Stomach (tissue), 4 donors: Measurements from ENCODE around the gene WDR35.

ENCODE experiments used
- EP300 ChIP-seq: sonication (generic); formaldehyde crosslinking; IDR thresholded peaks from one replicate; pipeline ENCODE4 v1.6.1; 2017; ENCODE audit warnings: antibody characterized with exemption
- POLR2A ChIP-seq, 4 donors: fragments of 450-650 bp; IDR thresholded peaks; one replicate each; pipeline ENCODE4 v1.6.1; 2016; ENCODE audit warnings: antibody characterized with exemption in 4 of 4, control low read depth in 2 of 4, mild to moderate bottlenecking in 1 of 4, moderate library complexity in 1 of 4
- POLR2AphosphoS5 ChIP-seq, 3 donors: sonication (generic); formaldehyde crosslinking; IDR thresholded peaks; one replicate each; pipeline ENCODE4 v1.6.1; 2016; ENCODE audit warnings: antibody characterized with exemption in 3 of 3
- TF ChIP-seq, protein P1 (sequence below), 7 experiments: fragments of 450-650 bp in 4 of 7; fragments of 200-600 bp in 3 of 7; sonication (generic) in 3 of 7; IDR thresholded peaks; one replicate each; pipeline ENCODE4 v1.5.1; 2016 to 2019; ENCODE audit warnings: antibody characterized with exemption in 7 of 7, control low read depth in 2 of 7, mild to moderate bottlenecking in 1 of 7

DNA sequence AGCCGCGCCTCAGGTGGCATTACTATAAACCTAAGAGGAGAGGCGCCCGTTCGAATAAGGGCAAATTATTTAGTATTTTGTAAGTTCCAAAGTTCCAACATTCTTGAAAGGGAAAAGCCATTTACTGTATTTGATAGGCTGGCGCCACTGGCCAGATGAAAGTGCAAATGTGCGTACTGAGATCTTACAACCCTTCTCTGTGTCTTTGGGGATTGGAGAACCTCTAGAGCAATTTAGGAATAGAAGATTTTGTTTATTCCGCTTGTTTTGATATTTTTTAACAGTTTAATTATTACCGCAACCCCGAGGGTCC, 467 bp upstream of the WDR35 start:
- TF ChIP-seq, protein P1, sequence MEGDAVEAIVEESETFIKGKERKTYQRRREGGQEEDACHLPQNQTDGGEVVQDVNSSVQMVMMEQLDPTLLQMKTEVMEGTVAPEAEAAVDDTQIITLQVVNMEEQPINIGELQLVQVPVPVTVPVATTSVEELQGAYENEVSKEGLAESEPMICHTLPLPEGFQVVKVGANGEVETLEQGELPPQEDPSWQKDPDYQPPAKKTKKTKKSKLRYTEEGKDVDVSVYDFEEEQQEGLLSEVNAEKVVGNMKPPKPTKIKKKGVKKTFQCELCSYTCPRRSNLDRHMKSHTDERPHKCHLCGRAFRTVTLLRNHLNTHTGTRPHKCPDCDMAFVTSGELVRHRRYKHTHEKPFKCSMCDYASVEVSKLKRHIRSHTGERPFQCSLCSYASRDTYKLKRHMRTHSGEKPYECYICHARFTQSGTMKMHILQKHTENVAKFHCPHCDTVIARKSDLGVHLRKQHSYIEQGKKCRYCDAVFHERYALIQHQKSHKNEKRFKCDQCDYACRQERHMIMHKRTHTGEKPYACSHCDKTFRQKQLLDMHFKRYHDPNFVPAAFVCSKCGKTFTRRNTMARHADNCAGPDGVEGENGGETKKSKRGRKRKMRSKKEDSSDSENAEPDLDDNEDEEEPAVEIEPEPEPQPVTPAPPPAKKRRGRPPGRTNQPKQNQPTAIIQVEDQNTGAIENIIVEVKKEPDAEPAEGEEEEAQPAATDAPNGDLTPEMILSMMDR (IDR thresholded peaks at IDR 0.05), result peak in 1 of 7 experiments; percentile 2
- TF ChIP-seq POLR2AphosphoS5 (IDR thresholded peaks at IDR 0.05) (no peak), POLR2A (IDR thresholded peaks at IDR 0.05) (no peak), EP300 (no peak)
